ENCODE results near the gene AKIRIN1.
"Not testable (repeated sequence)": the region's sequence is repeated elsewhere in the genome, so short reads cannot be mapped to it uniquely, and the experiment has no call there.

AKIRIN1 gene

GRCh38 chr1:39020494-39020893 is 29.4 kb downstream of the AKIRIN1 start:
- not testable (repeated sequence) for H3K36me3 ChIP-seq (ENCODE audit: control insufficient read depth, insufficient read depth, low read length); H3K4me1 ChIP-seq (ENCODE audit: control insufficient read depth, insufficient read depth, low read length, poor library complexity, severe bottlenecking); H3K27ac ChIP-seq (ENCODE audit: low read depth, low read length, severe bottlenecking); H3K9me3 ChIP-seq (ENCODE audit: control insufficient read depth, low read length); H3K4me3 ChIP-seq (ENCODE audit: extremely low read depth, insufficient read depth, low read length, poor library complexity, severe bottlenecking)
- no CpG with 5 or more reads among the region's 1 CpG for WGBS, 2 experiments (ENCODE audit: insufficient coverage in 2 of 2)

GRCh38 chr1:39021426-39021825 is 30.4 kb downstream of the AKIRIN1 start:
- Histone ChIP-seq H3K4me3 (ENCODE audit: extremely low read depth, insufficient read depth, low read length, poor library complexity, severe bottlenecking) (no peak overlapping the region), H3K36me3 (ENCODE audit: control insufficient read depth, insufficient read depth, low read length) (no peaks in the 10 kb centered on the region), H3K27ac (ENCODE audit: low read depth, low read length, severe bottlenecking) (no peak overlapping the region), H3K4me1 (ENCODE audit: control insufficient read depth, insufficient read depth, low read length, poor library complexity, severe bottlenecking) (peaks cover 5% of the 10 kb centered on the region), H3K9me3 (ENCODE audit: control insufficient read depth, low read length) (no peaks in the 10 kb centered on the region)
- WGBS, 2 experiments (ENCODE audit: insufficient coverage in 2 of 2), result 75% methylated on average over 1 of the region's 1 CpG; no CpG with 5 or more reads in 1 of the 2 experiments

GRCh38 chr1:39023140-39023539 is 32.1 kb downstream of the AKIRIN1 start:
- peaks cover under 1% of the 10 kb centered on the region for H3K36me3 ChIP-seq (ENCODE audit: control insufficient read depth, insufficient read depth, low read length)
- no peak overlapping the region for H3K4me3 ChIP-seq (ENCODE audit: extremely low read depth, insufficient read depth, low read length, poor library complexity, severe bottlenecking)
- peaks cover 5% of the 10 kb centered on the region for H3K4me1 ChIP-seq (ENCODE audit: control insufficient read depth, insufficient read depth, low read length, poor library complexity, severe bottlenecking)
- H3K27ac ChIP-seq (ENCODE audit: low read depth, low read length, severe bottlenecking), result no peak overlapping the region
- H3K9me3 ChIP-seq (ENCODE audit: control insufficient read depth, low read length), result no peaks in the 10 kb centered on the region
- 57 to 63% methylated on average over 1 of the region's 1 CpG for WGBS, 2 experiments (ENCODE audit: insufficient coverage in 2 of 2)

DNA sequence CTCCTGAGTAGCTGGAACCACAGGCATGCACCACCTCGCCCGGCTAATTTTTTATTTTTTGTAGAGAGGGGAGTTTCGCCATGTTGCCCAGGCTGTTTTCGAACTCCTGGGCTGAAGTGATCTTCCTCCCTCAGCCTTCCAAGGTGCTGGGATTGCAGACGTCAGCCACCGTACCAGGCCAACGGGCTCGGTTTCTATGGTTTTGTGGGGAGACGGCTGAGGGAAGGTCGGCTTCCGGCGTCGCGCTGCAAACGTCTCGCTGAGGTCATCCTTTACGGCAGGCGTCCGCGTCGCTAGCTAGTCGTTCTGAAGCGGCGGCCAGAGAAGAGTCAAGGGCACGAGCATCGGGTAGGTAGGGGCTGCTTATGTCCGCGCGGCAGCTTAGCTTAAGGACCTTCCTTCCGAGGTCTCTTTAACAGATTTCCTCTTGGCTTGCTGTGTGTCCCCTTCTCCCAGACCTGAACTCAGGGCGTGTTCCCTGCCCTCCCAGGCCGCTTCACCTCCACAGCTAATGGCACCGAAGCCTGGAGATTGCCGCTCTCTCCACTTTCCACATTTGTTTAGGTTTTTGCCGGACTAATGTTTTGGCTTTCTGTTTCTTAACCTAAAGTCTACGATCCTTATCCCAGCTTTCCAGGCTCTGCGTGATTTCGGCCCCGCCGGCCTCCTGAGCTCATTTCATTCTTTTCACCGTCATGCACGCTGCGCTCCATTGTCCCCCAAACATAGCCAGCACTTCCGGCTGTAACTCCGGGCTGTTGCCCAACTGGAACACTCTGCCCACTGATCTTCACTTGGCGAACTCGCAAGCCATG is 35.2 kb downstream of the AKIRIN1 start, which contains the start of gene NDUFS5:
NDUFS5 (plus strand) TSS at position 300 of the 815 bp plus-strand sequence. CDS start 2,375 bp downstream, outside the sequence.
- peaks cover 32% of the 10 kb centered on the region for H3K36me3 ChIP-seq (ENCODE audit: control insufficient read depth, insufficient read depth, low read length)
- peak within 1 kb of the TSS; percentile 93 for H3K27ac ChIP-seq (ENCODE audit: low read depth, low read length, severe bottlenecking)
- WGBS, 2 experiments (ENCODE audit: insufficient coverage in 2 of 2), result 1% methylated on average over 43 to 44 of the region's 47 CpGs
- no peaks in the 10 kb centered on the region for H3K9me3 ChIP-seq (ENCODE audit: control insufficient read depth, low read length)
- H3K4me1 ChIP-seq (ENCODE audit: control insufficient read depth, insufficient read depth, low read length, poor library complexity, severe bottlenecking), result peaks cover 5% of the 10 kb centered on the region
- H3K4me3 ChIP-seq (ENCODE audit: extremely low read depth, insufficient read depth, low read length, poor library complexity, severe bottlenecking), result peak within 1 kb of the TSS; percentile 89

DNA sequence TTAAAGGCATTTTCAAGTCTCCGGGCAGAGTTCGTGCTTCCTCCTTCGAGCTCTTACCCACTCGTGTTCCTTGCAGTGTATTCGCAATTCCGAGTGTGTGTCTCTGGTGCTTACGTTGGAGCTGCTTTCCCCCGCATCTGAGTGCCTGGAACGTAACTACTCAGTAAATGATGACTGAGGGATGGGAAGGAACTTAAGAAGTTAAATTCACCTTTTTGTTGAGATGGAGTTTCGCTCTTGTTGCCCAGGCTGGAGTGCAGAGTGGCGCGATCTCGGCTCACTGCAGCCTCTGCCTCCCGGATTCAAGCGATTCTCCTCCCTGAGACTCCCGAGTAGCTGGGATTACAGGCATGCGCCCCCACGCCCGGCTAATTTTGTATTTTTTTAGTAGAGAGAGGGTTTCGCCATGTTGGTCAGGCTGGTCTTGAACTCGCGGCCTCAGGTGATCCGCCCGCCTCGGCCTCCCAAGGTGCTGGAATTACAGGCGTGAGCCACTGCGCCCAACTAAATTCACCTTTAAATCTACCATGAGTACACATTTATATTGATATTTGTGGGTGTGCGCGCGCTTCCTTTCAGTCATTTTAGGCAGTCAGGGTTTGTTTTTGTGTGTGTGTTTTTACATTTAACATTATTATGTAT is 35.9 kb downstream of the AKIRIN1 start:
- 6 to 8% methylated on average over 13 to 18 of the region's 30 CpGs for WGBS, 2 experiments (ENCODE audit: insufficient coverage in 2 of 2)

DNA sequence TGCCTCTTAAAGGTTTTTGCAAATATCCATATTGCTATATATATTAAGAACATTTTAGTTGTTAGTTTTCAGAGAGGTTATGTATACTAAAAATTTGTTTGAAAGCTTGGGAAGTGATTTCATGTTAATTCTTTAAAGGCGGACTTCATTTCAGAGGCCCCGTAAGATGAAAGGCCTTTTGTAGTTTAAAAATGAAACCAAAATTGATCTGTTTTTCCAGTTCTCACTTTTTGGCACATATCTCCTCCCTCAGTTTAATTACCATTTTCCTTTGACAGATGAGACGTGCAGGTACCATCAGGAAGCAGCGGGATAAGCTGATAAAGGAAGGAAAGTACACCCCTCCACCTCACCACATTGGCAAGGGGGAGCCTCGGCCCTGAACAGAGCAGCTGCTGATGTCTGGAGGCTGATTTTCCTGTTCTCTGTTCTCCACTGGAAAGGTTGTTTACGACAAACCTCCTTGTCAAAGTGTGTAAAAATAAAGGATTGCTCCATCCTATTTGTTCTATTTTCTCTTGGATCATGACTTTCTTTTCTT is 43.1 kb downstream of the AKIRIN1 start:
- Histone ChIP-seq H3K27ac (ENCODE audit: low read depth, low read length, severe bottlenecking) (no peak overlapping the region), H3K9me3 (ENCODE audit: control insufficient read depth, low read length) (no peaks in the 10 kb centered on the region), H3K4me1 (ENCODE audit: control insufficient read depth, insufficient read depth, low read length, poor library complexity, severe bottlenecking) (no peaks in the 10 kb centered on the region), H3K36me3 (ENCODE audit: control insufficient read depth, insufficient read depth, low read length) (peaks cover 91% of the 10 kb centered on the region), H3K4me3 (ENCODE audit: extremely low read depth, insufficient read depth, low read length, poor library complexity, severe bottlenecking) (no peak overlapping the region)
- WGBS, 2 experiments (ENCODE audit: insufficient coverage in 2 of 2), result 87 to 100% methylated on average over 2 to 3 of the region's 6 CpGs

More for the DNA sequence above, 35.9 kb downstream of the AKIRIN1 start:
- peaks cover 39% of the 10 kb centered on the region for H3K36me3 ChIP-seq (ENCODE audit: control insufficient read depth, insufficient read depth, low read length)
- H3K27ac ChIP-seq (ENCODE audit: low read depth, low read length, severe bottlenecking), result peak overlapping the region; percentile 93
- H3K4me1 ChIP-seq (ENCODE audit: control insufficient read depth, insufficient read depth, low read length, poor library complexity, severe bottlenecking), result peaks cover 5% of the 10 kb centered on the region
- peak overlapping the region; percentile 89 for H3K4me3 ChIP-seq (ENCODE audit: extremely low read depth, insufficient read depth, low read length, poor library complexity, severe bottlenecking)
- H3K9me3 ChIP-seq (ENCODE audit: control insufficient read depth, low read length), result no peaks in the 10 kb centered on the region

DNA sequence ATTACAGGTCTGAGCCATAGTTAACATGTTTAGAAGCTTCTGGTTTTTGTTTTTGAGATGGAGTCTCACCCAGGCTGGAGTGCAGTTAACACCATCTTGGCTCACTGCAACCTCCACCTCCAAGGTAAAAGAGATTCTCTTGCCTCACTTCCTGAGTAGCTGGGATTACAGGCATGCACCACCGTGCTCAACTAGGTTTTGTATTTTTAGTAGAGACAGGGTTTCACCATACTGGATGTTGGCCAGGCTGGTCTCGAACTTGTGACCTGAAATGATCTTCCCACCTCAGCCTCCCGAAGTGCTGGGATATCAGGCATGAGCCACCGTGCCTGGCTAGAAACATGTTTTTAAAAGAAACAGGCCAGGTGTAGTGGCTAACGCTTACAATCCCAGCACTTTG is 45.6 kb downstream of the AKIRIN1 start:
- Histone ChIP-seq H3K9me3 (ENCODE audit: control insufficient read depth, low read length) (no peaks in the 10 kb centered on the region), H3K4me3 (ENCODE audit: extremely low read depth, insufficient read depth, low read length, poor library complexity, severe bottlenecking) (no peak overlapping the region), H3K4me1 (ENCODE audit: control insufficient read depth, insufficient read depth, low read length, poor library complexity, severe bottlenecking) (no peaks in the 10 kb centered on the region), H3K27ac (ENCODE audit: low read depth, low read length, severe bottlenecking) (no peak overlapping the region), H3K36me3 (ENCODE audit: control insufficient read depth, insufficient read depth, low read length) (peaks cover 77% of the 10 kb centered on the region)
- 94 to 99% methylated on average over 5 of the region's 5 CpGs for WGBS, 2 experiments (ENCODE audit: insufficient coverage in 2 of 2)

- WGBS, 2 experiments (ENCODE audit: insufficient coverage in 2 of 2), result 98 to 100% methylated on average over 1 to 3 of the region's 3 CpGs
- peaks cover 27% of the 10 kb centered on the region for H3K36me3 ChIP-seq (ENCODE audit: control insufficient read depth, insufficient read depth, low read length)
- H3K9me3 ChIP-seq (ENCODE audit: control insufficient read depth, low read length), result no peaks in the 10 kb centered on the region
- H3K4me1 ChIP-seq (ENCODE audit: control insufficient read depth, insufficient read depth, low read length, poor library complexity, severe bottlenecking), result peaks cover 16% of the 10 kb centered on the region
- no peak overlapping the region for H3K4me3 ChIP-seq (ENCODE audit: extremely low read depth, insufficient read depth, low read length, poor library complexity, severe bottlenecking)
- no peak overlapping the region for H3K27ac ChIP-seq (ENCODE audit: low read depth, low read length, severe bottlenecking)
These were observed 52.4 kb downstream of the AKIRIN1 start for GRCh38 chr1:39043513-39043912.

- Histone ChIP-seq H3K36me3 (ENCODE audit: control insufficient read depth, insufficient read depth, low read length) (peaks cover 26% of the 10 kb centered on the region), H3K4me1 (ENCODE audit: control insufficient read depth, insufficient read depth, low read length, poor library complexity, severe bottlenecking) (peaks cover 19% of the 10 kb centered on the region), H3K4me3 (ENCODE audit: extremely low read depth, insufficient read depth, low read length, poor library complexity, severe bottlenecking) (no peak overlapping the region), H3K27ac (ENCODE audit: low read depth, low read length, severe bottlenecking) (no peak overlapping the region), H3K9me3 (ENCODE audit: control insufficient read depth, low read length) (no peaks in the 10 kb centered on the region)
- 100% methylated on average over 1 of the region's 1 CpG for WGBS, 2 experiments (ENCODE audit: insufficient coverage in 2 of 2)
These were observed 53.7 kb downstream of the AKIRIN1 start for GRCh38 chr1:39044762-39045161.

GRCh38 chr1:39045231-39045630 is 54.2 kb downstream of the AKIRIN1 start:
- WGBS, 2 experiments (ENCODE audit: insufficient coverage in 2 of 2), result 94 to 100% methylated on average over 4 to 7 of the region's 8 CpGs
- Histone ChIP-seq H3K36me3 (ENCODE audit: control insufficient read depth, insufficient read depth, low read length) (peaks cover 24% of the 10 kb centered on the region), H3K4me3 (ENCODE audit: extremely low read depth, insufficient read depth, low read length, poor library complexity, severe bottlenecking) (no peak overlapping the region), H3K4me1 (ENCODE audit: control insufficient read depth, insufficient read depth, low read length, poor library complexity, severe bottlenecking) (peaks cover 19% of the 10 kb centered on the region), H3K9me3 (ENCODE audit: control insufficient read depth, low read length) (no peaks in the 10 kb centered on the region), H3K27ac (ENCODE audit: low read depth, low read length, severe bottlenecking) (no peak overlapping the region)
